Transverse colon (tissue), 4 donors: ENCODE data around the gene MCF2.

Experiments used
- CTCF ChIP-seq, 5 experiments: fragments of 200-600 bp in 3 of 5; fragments of 450-650 bp in 2 of 5; sonication (generic) in 3 of 5; IDR thresholded peaks; 1 replicate in 2 of 5; 2 replicates in 3 of 5; pipeline ENCODE4 v1.5.1; 2016 to 2017; ENCODE audit warnings: antibody characterized with exemption in 5 of 5, inconsistent platforms in 3 of 5, mild to moderate bottlenecking in 2 of 5, moderate library complexity in 1 of 5
- EP300 ChIP-seq: sonication (generic); formaldehyde crosslinking; IDR thresholded peaks from one replicate; pipeline ENCODE4 v1.6.1; 2017; ENCODE audit warnings: antibody characterized with exemption, low read depth
- POLR2A ChIP-seq: fragments of 450-650 bp; IDR thresholded peaks from one replicate; pipeline ENCODE4 v1.6.1; 2016; ENCODE audit warnings: antibody characterized with exemption, mild to moderate bottlenecking, moderate library complexity
- POLR2AphosphoS5 ChIP-seq, 3 donors: sonication (generic); formaldehyde crosslinking; IDR thresholded peaks; one replicate each; pipeline ENCODE4 v1.6.1; 2016; ENCODE audit warnings: antibody characterized with exemption in 3 of 3

- no peak for TF ChIP-seq CTCF (IDR thresholded peaks at IDR 0.05)
- no peak for TF ChIP-seq POLR2A
- TF ChIP-seq POLR2AphosphoS5 (IDR thresholded peaks at IDR 0.05): no peak
- TF ChIP-seq EP300: no peak
Observed at GRCh38 chrX:139554991-139555675, 152.8 kb downstream of the MCF2 start.
